DMS79 (cell line): ENCODE measurements around the gene NUDT7.
A peak's percentile ranks its signal among the peaks of the same experiment; 100 is the strongest.

Source experiments
- DNase-seq: peaks from one replicate; lab custom pipeline; 2025; lab: John Stamatoyannopoulos, UW

NUDT7 gene

GRCh38 chr16:77724174-77724573 is 1.9 kb downstream of the NUDT7 start:
- DNase-seq, result no peak

- DNase-seq, result no peak
Observed at GRCh38 chr16:77729951-77730350, 7.6 kb downstream of the NUDT7 start.

- no peak for DNase-seq
Observed at GRCh38 chr16:77732241-77732946, 10.1 kb downstream of the NUDT7 start.

- DNase-seq, result no peak
Observed at GRCh38 chr16:77736879-77737278, 14.6 kb downstream of the NUDT7 start.

- no peak for DNase-seq
Observed at GRCh38 chr16:77738706-77739558, 16.6 kb downstream of the NUDT7 start.

GRCh38 chr16:77739559-77739892 is 17.2 kb downstream of the NUDT7 start:
- DNase-seq, result no peak

- DNase-seq, result no peak
Observed at GRCh38 chr16:77744141-77744540, 21.8 kb downstream of the NUDT7 start.

- DNase-seq, result no peak
Observed at GRCh38 chr16:77745972-77746371, 23.7 kb downstream of the NUDT7 start.

- no peak for DNase-seq
Observed at GRCh38 chr16:77748421-77749005, 26.2 kb downstream of the NUDT7 start.

GRCh38 chr16:77749415-77749814 is 27.1 kb downstream of the NUDT7 start:
- DNase-seq, result no peak

- no peak for DNase-seq
Observed at GRCh38 chr16:77758046-77758445, 35.7 kb downstream of the NUDT7 start.

GRCh38 chr16:77758508-77758907 is 36.2 kb downstream of the NUDT7 start:
- no peak for DNase-seq

GRCh38 chr16:77759201-77759600 is 36.9 kb downstream of the NUDT7 start:
- no peak for DNase-seq

GRCh38 chr16:77759821-77760220 is 37.5 kb downstream of the NUDT7 start:
- DNase-seq, result no peak

- DNase-seq, result no peak
Observed at GRCh38 chr16:77760800-77761199, 38.5 kb downstream of the NUDT7 start.

- peak; percentile 52 for DNase-seq
Observed at GRCh38 chr16:77761204-77761603, 38.9 kb downstream of the NUDT7 start.

GRCh38 chr16:77762262-77762661 is 39.9 kb downstream of the NUDT7 start:
- no peak for DNase-seq

GRCh38 chr16:77763994-77764393 is 41.7 kb downstream of the NUDT7 start:
- DNase-seq, result no peak

- no peak for DNase-seq
Observed at GRCh38 chr16:77767211-77767610, 44.9 kb downstream of the NUDT7 start.

GRCh38 chr16:77767826-77768225 is 45.5 kb downstream of the NUDT7 start:
- DNase-seq, result no peak

GRCh38 chr16:77775911-77776909 is 53.9 kb downstream of the NUDT7 start:
- no peak for DNase-seq

- DNase-seq, result no peak
Observed at GRCh38 chr16:77777745-77778144, 55.4 kb downstream of the NUDT7 start.
